Measurements from ENCODE around the gene GNE. TPM values are rescaled to one million over a fixed set of nuclear protein-coding genes. Genes with fewer than 3 reads are reported as not detected.

The GNE gene
- total RNA-seq, 1 experiment from 2014 or later = 15.2 TPM

DNA sequence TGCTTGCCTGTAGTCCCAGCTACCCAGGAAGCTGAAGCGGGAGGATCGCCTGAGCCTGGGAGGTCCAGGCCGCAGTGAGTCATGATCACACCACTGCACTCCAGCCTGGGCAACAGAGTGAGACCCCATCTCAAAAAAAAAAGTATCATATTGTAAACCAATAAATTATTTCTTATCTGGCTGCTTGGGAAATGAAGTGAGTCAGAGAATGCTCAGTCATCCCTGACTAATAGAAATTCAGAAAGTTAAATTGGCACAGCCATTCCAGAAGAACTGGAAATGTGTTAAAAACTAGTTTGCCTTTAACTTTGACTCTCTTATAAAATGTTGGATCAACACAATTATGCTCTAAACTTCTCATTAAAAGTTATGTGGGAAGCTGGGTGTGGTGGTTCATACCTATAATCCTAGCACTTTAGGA, 9.8 kb upstream of the GNE start:
- Mint-ChIP-seq H3K27ac (ENCODE audit: unreplicated experiment) (no peak overlapping the region), H3K27me3 (ENCODE audit: insufficient read depth, unreplicated experiment) (no peaks in the 10 kb centered on the region), H3K4me1 (ENCODE audit: low read depth, unreplicated experiment) (peaks cover 17% of the 10 kb centered on the region), H3K36me3 (ENCODE audit: insufficient read depth, unreplicated experiment) (peaks cover 44% of the 10 kb centered on the region), H3K9me3 (ENCODE audit: unreplicated experiment) (no peaks in the 10 kb centered on the region), H3K4me3 (ENCODE audit: unreplicated experiment) (no peak overlapping the region)
- ChIA-PET CTCF (no interaction called here), POLR2A (no interaction called here)
- no peak overlapping the region for H3K4me3 ChIP-seq (ENCODE audit: low read depth, low read length)
- no peaks in the 10 kb centered on the region for H3K27me3 ChIP-seq (replicated peaks; ENCODE audit: control insufficient read depth, insufficient read depth, low read length)
- peaks cover 3% of the 10 kb centered on the region; the same call in 1 of the 2 replicates for H3K4me1 ChIP-seq
- TF ChIP-seq, protein P1, sequence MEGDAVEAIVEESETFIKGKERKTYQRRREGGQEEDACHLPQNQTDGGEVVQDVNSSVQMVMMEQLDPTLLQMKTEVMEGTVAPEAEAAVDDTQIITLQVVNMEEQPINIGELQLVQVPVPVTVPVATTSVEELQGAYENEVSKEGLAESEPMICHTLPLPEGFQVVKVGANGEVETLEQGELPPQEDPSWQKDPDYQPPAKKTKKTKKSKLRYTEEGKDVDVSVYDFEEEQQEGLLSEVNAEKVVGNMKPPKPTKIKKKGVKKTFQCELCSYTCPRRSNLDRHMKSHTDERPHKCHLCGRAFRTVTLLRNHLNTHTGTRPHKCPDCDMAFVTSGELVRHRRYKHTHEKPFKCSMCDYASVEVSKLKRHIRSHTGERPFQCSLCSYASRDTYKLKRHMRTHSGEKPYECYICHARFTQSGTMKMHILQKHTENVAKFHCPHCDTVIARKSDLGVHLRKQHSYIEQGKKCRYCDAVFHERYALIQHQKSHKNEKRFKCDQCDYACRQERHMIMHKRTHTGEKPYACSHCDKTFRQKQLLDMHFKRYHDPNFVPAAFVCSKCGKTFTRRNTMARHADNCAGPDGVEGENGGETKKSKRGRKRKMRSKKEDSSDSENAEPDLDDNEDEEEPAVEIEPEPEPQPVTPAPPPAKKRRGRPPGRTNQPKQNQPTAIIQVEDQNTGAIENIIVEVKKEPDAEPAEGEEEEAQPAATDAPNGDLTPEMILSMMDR (IDR thresholded peaks at IDR 0.05; ENCODE audit: insufficient read depth in 1 of 2, low read depth in 1 of 2, low read length in 1 of 2, severe bottlenecking in 1 of 2, unreplicated experiment in 1 of 2) = no peak
- H3K9me3 ChIP-seq = no peaks in the 10 kb centered on the region
- DNase-seq = no peak
- no TSS peak for BruUV-seq (replicated peaks)
- no peaks in the 10 kb centered on the region for H3K36me3 ChIP-seq (ENCODE audit: control insufficient read depth, insufficient read depth, low read length)
- intact Hi-C loops (cut with micrococcal nuclease; ENCODE audit: unreplicated experiment) = no loop called here

DNA sequence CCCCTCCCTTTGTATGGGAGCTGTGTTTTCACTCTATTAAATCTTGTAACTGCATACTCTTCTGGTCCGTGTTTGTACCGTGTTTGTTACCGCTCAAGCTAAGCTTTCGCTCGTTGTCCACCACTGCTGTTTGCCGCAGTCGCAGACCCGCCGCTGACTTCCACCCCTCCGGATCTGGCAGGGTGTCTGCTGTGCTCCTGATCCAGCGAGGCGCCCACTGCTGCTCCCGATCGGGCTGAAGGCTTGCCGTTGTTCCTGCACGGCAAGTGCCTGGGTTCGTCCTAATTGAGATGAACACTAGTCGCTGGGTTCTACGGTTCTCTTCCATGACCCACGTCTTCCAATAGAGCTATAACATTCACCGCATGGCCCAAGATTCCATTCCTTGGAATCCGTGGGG, 6.6 kb upstream of the GNE start:
- no peaks in the 10 kb centered on the region for H3K27me3 Mint-ChIP-seq (ENCODE audit: insufficient read depth, unreplicated experiment)
- intact Hi-C loops (cut with micrococcal nuclease; ENCODE audit: unreplicated experiment) = no loop called here
- TF ChIP-seq, protein P1 (IDR thresholded peaks at IDR 0.05; ENCODE audit: insufficient read depth in 1 of 2, low read depth in 1 of 2, low read length in 1 of 2, severe bottlenecking in 1 of 2, unreplicated experiment in 1 of 2) = no peak
- H3K36me3 Mint-ChIP-seq (ENCODE audit: insufficient read depth, unreplicated experiment) = peaks cover 46% of the 10 kb centered on the region
- Histone ChIP-seq H3K27me3 (replicated peaks; ENCODE audit: control insufficient read depth, insufficient read depth, low read length) (no peaks in the 10 kb centered on the region), H3K4me1 (no peaks in the 10 kb centered on the region), H3K4me3 (ENCODE audit: low read depth, low read length) (no peak overlapping the region), H3K36me3 (ENCODE audit: control insufficient read depth, insufficient read depth, low read length) (no peaks in the 10 kb centered on the region), H3K9me3 (no peaks in the 10 kb centered on the region)
- no peak overlapping the region for H3K27ac Mint-ChIP-seq (ENCODE audit: unreplicated experiment)
- CTCF ChIA-PET = interaction anchor here (0.6 kb wide), 1 partner anchor 497 kb away, joined by 4 read pairs; no protein-coding TSS in a partner anchor
- H3K4me1 Mint-ChIP-seq (ENCODE audit: low read depth, unreplicated experiment) = peaks cover 7% of the 10 kb centered on the region
- BruUV-seq (replicated peaks) = no TSS peak
- H3K9me3 Mint-ChIP-seq (ENCODE audit: unreplicated experiment) = no peaks in the 10 kb centered on the region
- no peak overlapping the region for H3K4me3 Mint-ChIP-seq (ENCODE audit: unreplicated experiment)
- no peak for DNase-seq
- POLR2A ChIA-PET = no interaction called here

DNA sequence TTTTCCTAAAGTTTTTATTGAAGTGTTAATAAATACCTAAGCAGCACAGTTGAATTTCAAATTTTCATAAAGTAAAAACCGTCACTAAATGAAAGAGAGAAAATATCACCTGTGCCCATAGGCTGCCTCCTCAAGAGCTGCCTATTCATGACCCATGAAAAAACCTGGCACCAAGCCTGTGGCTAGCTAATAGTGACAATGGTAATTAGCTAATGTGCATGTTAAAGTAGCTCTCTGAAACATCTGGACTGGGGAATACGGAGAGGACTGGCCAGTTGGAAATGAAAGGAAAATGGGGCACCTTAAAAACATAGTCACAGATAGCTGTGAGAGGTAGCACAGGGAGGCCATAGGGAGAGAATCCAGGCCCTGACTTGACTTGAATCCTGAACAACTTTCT, 5.4 kb upstream of the GNE start:
- no peaks in the 10 kb centered on the region for H3K4me1 Mint-ChIP-seq (ENCODE audit: low read depth, unreplicated experiment)
- H3K27me3 Mint-ChIP-seq (ENCODE audit: insufficient read depth, unreplicated experiment) = no peaks in the 10 kb centered on the region
- DNase-seq = no peak
- intact Hi-C loops (cut with micrococcal nuclease; ENCODE audit: unreplicated experiment) = no loop called here
- no peak overlapping the region for H3K27ac Mint-ChIP-seq (ENCODE audit: unreplicated experiment)
- H3K4me3 ChIP-seq (ENCODE audit: low read depth, low read length) = no peak overlapping the region
- no TSS peak for BruUV-seq (replicated peaks)
- POLR2A ChIA-PET = interaction anchor here (0.9 kb wide), 1 partner anchor 13 kb away, joined by 3 read pairs; no protein-coding TSS in a partner anchor
- H3K9me3 Mint-ChIP-seq (ENCODE audit: unreplicated experiment) = no peaks in the 10 kb centered on the region
- no peaks in the 10 kb centered on the region for H3K4me1 ChIP-seq
- CTCF ChIA-PET = no interaction called here
- H3K4me3 Mint-ChIP-seq (ENCODE audit: unreplicated experiment) = no peak overlapping the region
- TF ChIP-seq, protein P1 (IDR thresholded peaks at IDR 0.05; ENCODE audit: insufficient read depth in 1 of 2, low read depth in 1 of 2, low read length in 1 of 2, severe bottlenecking in 1 of 2, unreplicated experiment in 1 of 2) = no peak
- peaks cover 46% of the 10 kb centered on the region for H3K36me3 Mint-ChIP-seq (ENCODE audit: insufficient read depth, unreplicated experiment)
- no peaks in the 10 kb centered on the region for H3K9me3 ChIP-seq
- H3K27me3 ChIP-seq (replicated peaks; ENCODE audit: control insufficient read depth, insufficient read depth, low read length) = no peaks in the 10 kb centered on the region
- H3K36me3 ChIP-seq (ENCODE audit: control insufficient read depth, insufficient read depth, low read length) = no peaks in the 10 kb centered on the region
